Right lobe of liver (tissue), 6 donors: ENCODE data around the gene ZSWIM5. TPM values are rescaled to one million over a fixed set of nuclear protein-coding genes. Genes with fewer than 3 reads are reported as not detected.
"Not testable (repeated sequence)": the region's sequence is repeated elsewhere in the genome, so short reads cannot be mapped to it uniquely, and the experiment has no call there.

Source experiments
- ATAC-seq, 4 donors: fragments of 200-7000 bp; cut with Tn5 transposase; one replicate each; pipeline ENCODE4 v1.9.1; 2020; ENCODE audit warnings: mild to moderate bottlenecking in 4 of 4, moderate library complexity in 4 of 4
- DNase-seq, 3 donors: peaks; one replicate each; pipeline ENCODE4 v3.0.0-alpha.2; 2020
- H3K27ac ChIP-seq, 3 donors: fragments of 200-600 bp; one replicate each; pipeline ENCODE4 v1.8.0; 2022
- H3K27me3 ChIP-seq, 2 donors: fragments of 200-600 bp; one replicate each; pipeline ENCODE4 v1.8.0; 2022
- H3K36me3 ChIP-seq, 4 donors: fragments of 200-600 bp; sonication (generic) in 1 of 4; one replicate each; pipeline versions ENCODE4 v1.5.1 to v1.8.0; 2017 to 2022; ENCODE audit warnings: control low read depth in 1 of 4
- H3K4me1 ChIP-seq, 4 donors: fragments of 200-600 bp; sonication (generic) in 1 of 4; one replicate each; pipeline versions ENCODE4 v1.5.1 to v1.8.0; 2017 to 2022; ENCODE audit warnings: control low read depth in 1 of 4
- H3K4me3 ChIP-seq, 3 donors: fragments of 200-600 bp; one replicate each; pipeline ENCODE4 v1.8.0; 2022
- H3K9me3 ChIP-seq, 4 donors: fragments of 200-600 bp; sonication (generic) in 1 of 4; one replicate each; pipeline versions ENCODE4 v1.5.1 to v1.8.0; 2017 to 2022; ENCODE audit warnings: control low read depth in 1 of 4
- CTCF ChIP-seq, 4 donors: fragments of 200-600 bp in 3 of 4; fragments of 450-650 bp in 1 of 4; IDR thresholded peaks; one replicate each; pipeline versions ENCODE4 v1.5.1 to v1.8.0; 2016 to 2022; ENCODE audit warnings: antibody characterized with exemption in 4 of 4, mild to moderate bottlenecking in 2 of 4
- POLR2A ChIP-seq: fragments of 450-650 bp; IDR thresholded peaks from one replicate; pipeline ENCODE4 v1.6.1; 2017; ENCODE audit warnings: antibody characterized with exemption, mild to moderate bottlenecking
- WGBS: methylation state at CpG from one replicate; pipeline ENCODE4 v1.1.6; 2018; ENCODE audit warnings: low coverage, low lambda C conversion rate; ENCODE audit not compliant: insufficient coverage; ENCODE audit errors: missing lambda C conversion rate; 5-methylcytosine and 5-hydroxymethylcytosine counted together
- intact Hi-C, 2 donors: fragments of 100-400 bp; cut with DNase I; formaldehyde crosslinking; loops; one replicate each; pipeline versions ENCODE4 v1.11.2 to v1.14.1; 2022
- long read RNA-seq: library from polyadenylated mRNA; unstranded; transcript quantifications from one replicate; pipeline ENCODE4 v2.0.0, GENCODE V29; 2019
- total RNA-seq, 6 experiments: library from RNA; depleted of rRNA in 2 of 6; stranded (reverse); fragments of >200 nt in 2 of 6; fragmentation: NEBNext Ultra II Directional in 3 of 6; extraction: Animal tissue kit (Norgen Biotek cat#: 25700) in 3 of 6; gene quantifications; one replicate each; pipeline versions ENCODE4 v1.1.0 to v1.2.4, GENCODE V29; 2016 to 2023
- donor health status: DM: no; HTN: yes; CAD: no.
- donor health status: DM: no; HTN: no; CAD: no.
- donor health status: DM: no; HTN: no; CAD: no.
- donor health status: DM: no; HTN: yes; CAD: no.
- donor health status: DM: no; HTN: yes; CAD: no.

ZSWIM5 gene
- under 1 TPM; 0.18 to 0.46 (median 0.31) TPM for total RNA-seq
- long read RNA-seq, result 0 reads

GRCh38 chr1:45205910-45206721 is at the start of gene ZSWIM5:
TSS of gene ZSWIM5 (minus strand) at chr1:45206605. CDS start at chr1:45206350, 255 bp downstream.
- H3K4me1 ChIP-seq, result peaks cover 0 to 5% (median 2%) of the 10 kb centered on the region in 4 donors
- TF ChIP-seq CTCF (IDR thresholded peaks at IDR 0.05), result no peak
- intact Hi-C loops, result no loop called here
- no peaks in the 10 kb centered on the region for H3K27me3 ChIP-seq
- H3K9me3 ChIP-seq, result no peaks in the 10 kb centered on the region
- ATAC-seq (peak; percentile 93 to 96 (median 94)), DNase-seq (peak; percentile 61 to 74 (median 63))
- H3K27ac ChIP-seq, result peak within 1 kb of the TSS; percentile 44 to 57 (median 46)
- H3K4me3 ChIP-seq, result peak within 1 kb of the TSS; percentile 59 to 76 (median 67)
- WGBS, result 0% methylated on average over 8 of the region's 118 CpGs
- H3K36me3 ChIP-seq, result no peaks in the 10 kb centered on the region

GRCh38 chr1:45254490-45254889 is 48.1 kb upstream of the ZSWIM5 start:
- no peak for DNase-seq
- H3K4me3 ChIP-seq, result no peak overlapping the region
- H3K27ac ChIP-seq, result no peak overlapping the region
- no peaks in the 10 kb centered on the region for H3K27me3 ChIP-seq
- intact Hi-C loops, result no loop called here
- H3K9me3 ChIP-seq, result no peaks in the 10 kb centered on the region
- ATAC-seq, result peak; percentile 40 to 62 (median 51)
- no peaks in the 10 kb centered on the region for H3K36me3 ChIP-seq
- H3K4me1 ChIP-seq, result no peaks in the 10 kb centered on the region
- TF ChIP-seq POLR2A, result no peak
- no peak for TF ChIP-seq CTCF (IDR thresholded peaks at IDR 0.05)

GRCh38 chr1:45250544-45250943 is 44.1 kb upstream of the ZSWIM5 start:
- ATAC-seq, result no peak
- TF ChIP-seq CTCF (IDR thresholded peaks at IDR 0.05), result no peak
- intact Hi-C loops, result no loop called here
- DNase-seq, result no peak
- Histone ChIP-seq H3K36me3 (no peaks in the 10 kb centered on the region), H3K27ac (no peak overlapping the region), H3K27me3 (no peaks in the 10 kb centered on the region), H3K4me3 (no peak overlapping the region), H3K4me1 (no peaks in the 10 kb centered on the region), H3K9me3 (no peaks in the 10 kb centered on the region)
- 0% methylated on average over 1 of the region's 1 CpG for WGBS

GRCh38 chr1:45248004-45248403 is 41.6 kb upstream of the ZSWIM5 start:
- intact Hi-C loops, H3K27ac ChIP-seq, H3K4me3 ChIP-seq, H3K27me3 ChIP-seq, ATAC-seq, H3K9me3 ChIP-seq, DNase-seq, H3K4me1 ChIP-seq, H3K36me3 ChIP-seq: not testable (repeated sequence)
- no CpG with 5 or more reads among the region's 30 CpGs for WGBS

- ATAC-seq (peak in 3 of 4 donors; percentile 17 to 75 (median 71)), DNase-seq (no peak)
- TF ChIP-seq CTCF (IDR thresholded peaks at IDR 0.05), result no peak
- TF ChIP-seq POLR2A, result no peak
- intact Hi-C loops, result no loop called here
- H3K27me3 ChIP-seq, result no peaks in the 10 kb centered on the region
- no peaks in the 10 kb centered on the region for H3K4me1 ChIP-seq
- no peak overlapping the region for H3K4me3 ChIP-seq
- no peaks in the 10 kb centered on the region for H3K9me3 ChIP-seq
- WGBS, result 83% methylated on average over 1 of the region's 2 CpGs
- H3K27ac ChIP-seq, result no peak overlapping the region
- H3K36me3 ChIP-seq, result no peaks in the 10 kb centered on the region
Measured at GRCh38 chr1:45246760-45247159, 40.4 kb upstream of the ZSWIM5 start.

- ATAC-seq, H3K27me3 ChIP-seq, H3K36me3 ChIP-seq, intact Hi-C loops, H3K4me3 ChIP-seq, DNase-seq, H3K4me1 ChIP-seq, H3K9me3 ChIP-seq, H3K27ac ChIP-seq: not testable (repeated sequence)
- WGBS, result 39% methylated on average over 2 of the region's 3 CpGs
Measured at GRCh38 chr1:45246359-45246758, 40.0 kb upstream of the ZSWIM5 start.
